ENCODE data around the gene ADGRL3.

ADGRL3 gene

DNA sequence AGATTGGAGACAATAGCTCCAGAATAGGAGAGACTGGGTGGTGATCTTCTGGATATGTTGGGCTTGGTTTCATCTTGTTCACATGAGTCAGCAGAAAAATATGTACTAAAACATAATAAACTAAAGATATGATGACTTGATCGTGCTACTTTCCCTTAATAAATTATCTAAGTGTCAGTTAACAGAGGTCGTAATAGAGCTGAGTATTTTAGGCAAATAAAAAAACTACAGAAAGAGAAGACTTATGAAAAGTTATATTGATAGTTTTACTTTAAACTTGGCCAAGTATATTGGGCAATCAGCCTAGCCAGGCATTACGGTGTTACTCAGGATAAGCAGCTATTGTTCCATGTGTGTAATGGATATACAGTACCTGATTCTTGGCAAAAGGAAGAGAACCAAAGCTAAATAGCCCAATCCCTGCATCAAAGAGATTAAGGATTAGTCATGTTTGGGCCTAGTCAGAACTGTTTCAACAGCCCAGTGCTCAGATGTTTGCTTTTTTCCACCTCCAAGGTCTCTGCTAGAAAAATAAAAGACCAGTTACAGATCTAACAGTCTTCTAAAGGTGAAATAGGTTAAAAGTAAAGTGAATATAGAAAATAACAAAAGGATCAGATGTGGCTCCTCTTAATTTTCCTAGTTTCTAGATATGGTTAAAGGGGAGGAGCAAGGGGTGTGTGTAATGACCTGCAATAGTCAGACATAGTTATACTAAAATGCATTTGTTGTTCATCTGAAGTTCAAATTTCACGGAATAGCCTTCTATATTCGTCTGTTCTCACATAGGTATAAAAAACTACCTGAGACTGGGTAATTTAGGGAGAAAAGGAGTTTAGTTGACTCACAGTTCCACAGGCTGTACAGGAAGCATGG lies 262.6 kb downstream of the ADGRL3 start:
- H3K27ac ChIP-seq (ENCODE audit: low read length) = no peak overlapping the region
- H3K4me1 ChIP-seq (ENCODE audit: low read length) = no peaks in the 10 kb centered on the region
- H4K20me1 ChIP-seq (ENCODE audit: insufficient read depth, low read length) = no peaks in the 10 kb centered on the region
- no peak overlapping the region for H3K4me3 ChIP-seq (ENCODE audit: low read length)
- H3K79me2 ChIP-seq (ENCODE audit: low read length) = no peaks in the 10 kb centered on the region
- H3K9ac ChIP-seq (ENCODE audit: low read length) = no peak overlapping the region
- no peaks in the 10 kb centered on the region for H3K36me3 ChIP-seq (replicated peaks; ENCODE audit: low read depth, low read length)
- no peaks in the 10 kb centered on the region for H3K9me3 ChIP-seq (ENCODE audit: insufficient read depth, low read length)
- H2AFZ ChIP-seq (ENCODE audit: low read depth, low read length) = peak overlapping the region; percentile 50; the same call in 1 of the 2 replicates
- H3K27me3 ChIP-seq (ENCODE audit: low read depth, low read length) = no peaks in the 10 kb centered on the region
- TF ChIP-seq, protein P1, sequence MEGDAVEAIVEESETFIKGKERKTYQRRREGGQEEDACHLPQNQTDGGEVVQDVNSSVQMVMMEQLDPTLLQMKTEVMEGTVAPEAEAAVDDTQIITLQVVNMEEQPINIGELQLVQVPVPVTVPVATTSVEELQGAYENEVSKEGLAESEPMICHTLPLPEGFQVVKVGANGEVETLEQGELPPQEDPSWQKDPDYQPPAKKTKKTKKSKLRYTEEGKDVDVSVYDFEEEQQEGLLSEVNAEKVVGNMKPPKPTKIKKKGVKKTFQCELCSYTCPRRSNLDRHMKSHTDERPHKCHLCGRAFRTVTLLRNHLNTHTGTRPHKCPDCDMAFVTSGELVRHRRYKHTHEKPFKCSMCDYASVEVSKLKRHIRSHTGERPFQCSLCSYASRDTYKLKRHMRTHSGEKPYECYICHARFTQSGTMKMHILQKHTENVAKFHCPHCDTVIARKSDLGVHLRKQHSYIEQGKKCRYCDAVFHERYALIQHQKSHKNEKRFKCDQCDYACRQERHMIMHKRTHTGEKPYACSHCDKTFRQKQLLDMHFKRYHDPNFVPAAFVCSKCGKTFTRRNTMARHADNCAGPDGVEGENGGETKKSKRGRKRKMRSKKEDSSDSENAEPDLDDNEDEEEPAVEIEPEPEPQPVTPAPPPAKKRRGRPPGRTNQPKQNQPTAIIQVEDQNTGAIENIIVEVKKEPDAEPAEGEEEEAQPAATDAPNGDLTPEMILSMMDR (IDR thresholded peaks at IDR 0.05; ENCODE audit: low read depth, low read length) = no peak
- TF ChIP-seq EZH2phosphoT487 (IDR thresholded peaks at IDR 0.05; ENCODE audit: low read depth) = no peak
- no peak overlapping the region for H3K4me2 ChIP-seq (ENCODE audit: low read length)

- Histone ChIP-seq H3K4me3 (ENCODE audit: low read length) (no peak overlapping the region), H3K27ac (ENCODE audit: low read length) (no peak overlapping the region), H3K4me2 (ENCODE audit: low read length) (no peak overlapping the region), H3K27me3 (ENCODE audit: low read depth, low read length) (no peaks in the 10 kb centered on the region), H3K9ac (ENCODE audit: low read length) (no peak overlapping the region), H3K36me3 (replicated peaks; ENCODE audit: low read depth, low read length) (no peaks in the 10 kb centered on the region), H4K20me1 (ENCODE audit: insufficient read depth, low read length) (no peaks in the 10 kb centered on the region), H2AFZ (ENCODE audit: low read depth, low read length) (no peak overlapping the region), H3K9me3 (ENCODE audit: insufficient read depth, low read length) (no peaks in the 10 kb centered on the region), H3K79me2 (ENCODE audit: low read length) (no peaks in the 10 kb centered on the region), H3K4me1 (ENCODE audit: low read length) (no peaks in the 10 kb centered on the region)
- TF ChIP-seq EZH2phosphoT487 (IDR thresholded peaks at IDR 0.05; ENCODE audit: low read depth) = no peak
- TF ChIP-seq, protein P1 (IDR thresholded peaks at IDR 0.05; ENCODE audit: low read depth, low read length) = no peak
These were observed 268.0 kb downstream of the ADGRL3 start for GRCh38 chr4:61468024-61468720.

DNA sequence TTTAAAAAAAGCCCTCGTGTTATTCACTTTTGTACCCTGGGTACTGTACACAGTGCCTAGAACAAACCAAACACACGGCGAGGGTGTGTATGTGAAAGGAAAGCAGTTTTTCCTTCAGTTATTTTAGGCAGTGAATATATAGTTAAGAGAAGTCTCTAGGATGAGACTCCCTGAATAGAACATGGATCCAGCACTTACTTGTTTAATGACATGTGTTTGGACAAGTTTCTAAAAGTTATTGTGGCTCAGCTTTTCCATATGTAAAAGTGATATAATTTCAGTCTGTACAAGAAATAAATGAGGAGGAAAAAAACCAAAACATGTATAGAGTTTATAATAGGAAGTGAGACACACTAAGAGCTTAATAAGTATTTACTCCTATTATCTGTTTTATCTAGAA lies 273.2 kb downstream of the ADGRL3 start:
- H3K4me1 ChIP-seq (ENCODE audit: low read length) = no peaks in the 10 kb centered on the region
- no peaks in the 10 kb centered on the region for H3K79me2 ChIP-seq (ENCODE audit: low read length)
- H3K9me3 ChIP-seq (ENCODE audit: insufficient read depth, low read length) = no peaks in the 10 kb centered on the region
- H3K4me2 ChIP-seq (ENCODE audit: low read length) = no peak overlapping the region
- H3K4me3 ChIP-seq (ENCODE audit: low read length) = no peak overlapping the region
- no peaks in the 10 kb centered on the region for H3K36me3 ChIP-seq (replicated peaks; ENCODE audit: low read depth, low read length)
- no peak overlapping the region for H3K9ac ChIP-seq (ENCODE audit: low read length)
- H2AFZ ChIP-seq (ENCODE audit: low read depth, low read length) = no peak overlapping the region
- no peaks in the 10 kb centered on the region for H4K20me1 ChIP-seq (ENCODE audit: insufficient read depth, low read length)
- no peak overlapping the region for H3K27ac ChIP-seq (ENCODE audit: low read length)
- TF ChIP-seq, protein P1 (IDR thresholded peaks at IDR 0.05; ENCODE audit: low read depth, low read length) = no peak
- TF ChIP-seq EZH2phosphoT487 (IDR thresholded peaks at IDR 0.05; ENCODE audit: low read depth) = no peak
- no peaks in the 10 kb centered on the region for H3K27me3 ChIP-seq (ENCODE audit: low read depth, low read length)

- Histone ChIP-seq H3K36me3 (replicated peaks; ENCODE audit: low read depth, low read length) (no peaks in the 10 kb centered on the region), H3K4me1 (ENCODE audit: low read length) (no peaks in the 10 kb centered on the region), H3K79me2 (ENCODE audit: low read length) (no peaks in the 10 kb centered on the region), H3K27ac (ENCODE audit: low read length) (no peak overlapping the region), H4K20me1 (ENCODE audit: insufficient read depth, low read length) (no peaks in the 10 kb centered on the region), H3K9me3 (ENCODE audit: insufficient read depth, low read length) (no peaks in the 10 kb centered on the region), H3K4me2 (ENCODE audit: low read length) (no peak overlapping the region), H3K27me3 (ENCODE audit: low read depth, low read length) (no peaks in the 10 kb centered on the region), H3K9ac (ENCODE audit: low read length) (no peak overlapping the region), H3K4me3 (ENCODE audit: low read length) (no peak overlapping the region), H2AFZ (ENCODE audit: low read depth, low read length) (no peak overlapping the region)
- TF ChIP-seq, protein P1 (IDR thresholded peaks at IDR 0.05; ENCODE audit: low read depth, low read length) = no peak
- no peak for TF ChIP-seq EZH2phosphoT487 (IDR thresholded peaks at IDR 0.05; ENCODE audit: low read depth)
These were observed 278.2 kb downstream of the ADGRL3 start for GRCh38 chr4:61478340-61478739.

Measured in OCI-LY3 (cell line).